Thymus (tissue), 11 donors: ENCODE results near the gene LPP. TPM values are rescaled to one million over a fixed set of nuclear protein-coding genes. Genes with fewer than 3 reads are reported as not detected.

Source experiments
- DNase-seq, 9 donors: peaks; one replicate each; pipeline ENCODE4 v3.0.0-alpha.2; 2013; ENCODE audit warnings: low spot score in 9 of 9, low read depth in 6 of 9, missing footprints in 1 of 9
- H3K27ac ChIP-seq, 2 donors: one replicate each; pipeline ENCODE4 v1.5.1; 2013; ENCODE audit warnings: control low read depth in 1 of 2, low read depth in 1 of 2, low read length in 1 of 2, mild to moderate bottlenecking in 1 of 2, moderate library complexity in 1 of 2
- H3K27me3 ChIP-seq, 2 donors: one replicate each; pipeline ENCODE4 v1.5.1; 2013; ENCODE audit warnings: low read length in 1 of 2; ENCODE audit not compliant: control insufficient read depth in 2 of 2, insufficient read depth in 1 of 2
- H3K36me3 ChIP-seq, 2 donors: one replicate each; pipeline ENCODE4 v1.5.1; 2013; ENCODE audit warnings: low read length in 1 of 2, mild to moderate bottlenecking in 1 of 2, moderate library complexity in 1 of 2; ENCODE audit not compliant: control insufficient read depth in 2 of 2, insufficient read depth in 2 of 2
- H3K4me1 ChIP-seq, 2 donors: one replicate each; pipeline ENCODE4 v1.5.1; 2013; ENCODE audit warnings: low read length in 2 of 2; ENCODE audit not compliant: control insufficient read depth in 2 of 2, insufficient read depth in 2 of 2
- H3K4me3 ChIP-seq, 2 donors: one replicate each; pipeline ENCODE4 v1.5.1; 2013; ENCODE audit warnings: low read length in 2 of 2, control low read depth in 1 of 2, mild to moderate bottlenecking in 1 of 2
- H3K9me3 ChIP-seq, 2 donors: one replicate each; pipeline ENCODE4 v1.5.1; 2013; ENCODE audit warnings: low read length in 1 of 2, mild to moderate bottlenecking in 1 of 2; ENCODE audit not compliant: control insufficient read depth in 2 of 2, insufficient read depth in 1 of 2
- WGBS: extraction: QIAGEN DNeasy Blood & Tissue Kit; methylation state at CpG from one replicate; pipeline ENCODE4 v1.1.7; 2013; 5-methylcytosine and 5-hydroxymethylcytosine counted together
- polyA plus RNA-seq: library from polyadenylated mRNA; stranded (reverse); fragments of 200-250 nt; gene quantifications from one replicate; pipeline ENCODE4 v1.2.3, GENCODE V29; 2013
- total RNA-seq: library from RNA; stranded (reverse); fragments of 120-200 nt; gene quantifications from one replicate; pipeline ENCODE4 v1.2.4, GENCODE V29; 2013
- donor health status: healthy.

Gene LPP
- total and polyA plus RNA-seq, 2 donors, result 6.5 to 9.2 TPM

DNA sequence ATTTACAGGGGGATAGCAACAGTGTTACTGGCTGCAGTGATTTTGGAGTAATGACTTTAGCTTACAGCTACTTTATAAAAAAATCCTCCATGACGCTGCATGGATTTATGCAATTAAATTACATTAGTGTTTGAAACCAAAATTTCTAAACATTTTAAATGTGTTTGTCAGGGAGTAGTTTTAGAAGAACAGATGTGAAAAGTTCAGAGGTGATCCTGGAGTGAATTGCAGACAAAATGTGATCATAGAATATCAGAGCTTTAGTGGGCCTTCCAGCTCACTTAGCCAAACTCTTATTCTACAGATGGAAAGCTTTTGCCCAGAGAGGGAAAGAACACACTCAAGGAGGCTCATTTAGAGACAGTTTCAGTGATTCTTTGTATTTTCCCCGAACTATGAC is 376.3 kb downstream of the LPP start:
- no peak for DNase-seq
- no peaks in the 10 kb centered on the region for H3K27me3 ChIP-seq
- over 99% methylated on average over 2 of the region's 2 CpGs for WGBS
- H3K27ac ChIP-seq, result no peak overlapping the region
- H3K9me3 ChIP-seq, result no peaks in the 10 kb centered on the region
- no peak overlapping the region for H3K4me3 ChIP-seq
- H3K36me3 ChIP-seq, result no peaks in the 10 kb centered on the region
- H3K4me1 ChIP-seq, result no peaks in the 10 kb centered on the region

DNA sequence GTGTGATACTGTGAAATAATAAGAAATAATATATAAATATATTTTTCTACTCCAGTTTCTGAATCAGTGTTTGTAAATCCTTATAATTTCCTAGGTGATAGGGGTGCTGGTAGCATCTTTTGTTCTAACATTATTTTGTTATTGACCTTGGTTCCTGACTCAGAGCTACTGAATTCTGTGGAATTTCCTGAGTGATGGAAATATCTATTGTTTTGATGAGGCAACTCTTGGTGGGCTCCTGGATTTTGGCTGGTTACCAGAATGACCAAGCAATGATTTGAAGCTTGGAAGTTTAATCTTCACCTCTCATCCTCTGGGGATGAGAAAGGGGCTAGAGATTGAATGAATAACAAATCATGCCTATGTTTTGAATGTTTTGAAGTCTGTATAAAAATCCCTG is 377.3 kb downstream of the LPP start:
- no peaks in the 10 kb centered on the region for H3K36me3 ChIP-seq
- no peak for DNase-seq
- no peak overlapping the region for H3K27ac ChIP-seq

DNA sequence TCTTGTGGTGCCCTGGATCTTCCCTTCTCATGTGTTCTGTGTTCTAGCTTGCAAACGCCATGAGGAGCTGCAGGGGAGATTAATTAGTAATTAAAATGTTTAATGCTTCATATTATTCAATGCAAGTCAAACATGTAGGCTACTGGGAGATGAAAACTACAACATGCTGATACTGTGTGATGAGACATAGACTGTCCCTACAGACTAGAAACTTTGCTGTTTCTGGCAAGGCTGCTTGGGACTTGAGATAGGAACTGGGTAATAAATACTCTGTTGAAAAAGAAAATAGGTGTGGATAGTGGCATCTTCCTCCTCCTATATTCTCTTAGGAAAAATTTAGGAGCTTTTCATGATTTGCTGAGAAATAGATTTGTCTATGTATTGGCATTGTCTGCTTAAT is 379.2 kb downstream of the LPP start:
- H3K9me3 ChIP-seq, result no peaks in the 10 kb centered on the region
- DNase-seq, result no peak
- no peaks in the 10 kb centered on the region for H3K4me1 ChIP-seq
- H3K36me3 ChIP-seq, result no peaks in the 10 kb centered on the region
- no peak overlapping the region for H3K4me3 ChIP-seq
- no peak overlapping the region for H3K27ac ChIP-seq
- 90% methylated on average over 1 of the region's 1 CpG for WGBS
- no peaks in the 10 kb centered on the region for H3K27me3 ChIP-seq

More for the DNA sequence above, 377.3 kb downstream of the LPP start:
- Histone ChIP-seq H3K27me3 (no peaks in the 10 kb centered on the region), H3K4me1 (no peaks in the 10 kb centered on the region), H3K9me3 (no peaks in the 10 kb centered on the region), H3K4me3 (no peak overlapping the region)

DNA sequence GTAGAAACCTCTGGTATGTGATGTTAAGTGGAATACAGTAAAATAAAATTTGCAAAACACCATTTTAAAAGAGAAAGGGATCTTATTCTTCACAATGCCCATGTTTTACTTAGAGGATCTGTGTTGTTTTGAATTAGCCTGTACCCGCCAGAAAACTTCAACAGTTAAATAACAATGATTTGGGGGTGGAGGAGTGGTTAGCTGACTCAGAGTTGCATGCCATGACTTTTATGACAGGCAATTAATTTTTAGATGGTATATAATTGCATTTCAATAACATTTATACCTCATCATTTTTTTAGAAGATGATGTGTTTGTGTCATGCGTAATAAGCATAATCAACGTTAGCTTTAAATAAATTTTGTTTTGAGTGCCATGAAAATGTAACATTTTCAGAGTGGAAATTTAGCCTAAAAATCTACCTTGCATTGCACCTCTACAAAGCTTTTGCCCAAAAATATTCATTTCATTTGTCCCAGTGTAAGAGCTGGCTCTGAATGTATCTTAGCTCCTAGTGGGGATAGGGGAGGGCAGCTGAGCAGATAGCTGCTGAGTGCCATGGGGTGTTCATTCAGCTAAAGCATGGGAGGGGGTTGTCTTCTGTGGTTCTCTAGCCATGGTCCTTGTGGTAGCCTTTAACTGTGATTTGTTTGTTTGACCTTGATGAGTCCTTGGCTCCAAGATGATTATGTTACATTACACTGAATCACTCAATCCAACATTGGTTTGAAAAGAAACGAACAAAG is 379.8 kb downstream of the LPP start:
- WGBS, result 98% methylated on average over 4 of the region's 4 CpGs
- Histone ChIP-seq H3K4me3 (no peak overlapping the region), H3K9me3 (no peaks in the 10 kb centered on the region), H3K4me1 (no peaks in the 10 kb centered on the region), H3K27ac (no peak overlapping the region), H3K36me3 (no peaks in the 10 kb centered on the region), H3K27me3 (no peaks in the 10 kb centered on the region)
- no peak for DNase-seq

DNA sequence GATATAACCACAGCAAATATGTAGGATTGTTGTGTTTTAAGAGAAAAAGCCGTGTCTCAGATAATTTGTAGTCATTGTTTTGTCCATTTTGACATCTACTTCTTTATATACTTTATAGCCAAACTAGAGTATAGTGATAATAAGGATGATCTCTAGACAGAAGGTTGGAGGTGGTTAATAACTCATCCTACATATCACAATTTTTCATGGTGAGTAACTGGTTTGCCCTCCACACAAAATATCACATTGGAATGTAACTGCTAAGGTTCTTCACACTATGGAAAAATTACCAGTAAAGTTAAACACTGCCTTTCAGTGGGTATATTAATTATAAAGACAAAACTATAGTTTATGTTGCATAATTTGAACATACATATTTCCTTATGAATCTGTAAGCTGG is 380.7 kb downstream of the LPP start:
- Histone ChIP-seq H3K9me3 (no peaks in the 10 kb centered on the region), H3K4me1 (no peaks in the 10 kb centered on the region), H3K36me3 (no peaks in the 10 kb centered on the region), H3K27me3 (no peaks in the 10 kb centered on the region), H3K27ac (no peak overlapping the region), H3K4me3 (no peak overlapping the region)
- no peak for DNase-seq
- 97% methylated on average over 1 of the region's 1 CpG for WGBS

DNA sequence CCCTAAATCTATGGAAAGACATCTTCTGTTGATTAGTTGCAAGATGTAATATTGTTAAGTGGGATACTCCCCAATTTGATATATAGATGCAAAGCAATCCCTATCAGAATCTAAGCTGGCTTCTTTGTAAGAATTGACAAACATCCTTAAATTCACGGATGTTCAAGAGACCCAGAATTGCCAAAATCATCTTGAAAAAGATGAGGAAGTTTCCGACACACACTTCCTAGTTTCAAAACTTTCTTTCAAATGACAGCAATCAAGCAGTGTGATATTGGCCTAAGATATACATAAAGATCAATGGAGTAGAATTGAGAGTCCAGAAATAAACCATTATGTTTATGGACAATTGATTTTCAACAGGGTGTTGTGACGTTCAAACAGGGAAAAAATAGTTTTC is 383.6 kb downstream of the LPP start:
- no peaks in the 10 kb centered on the region for H3K36me3 ChIP-seq
- 97% methylated on average over 3 of the region's 3 CpGs for WGBS
- H3K27me3 ChIP-seq, result no peaks in the 10 kb centered on the region
- H3K4me1 ChIP-seq, result no peaks in the 10 kb centered on the region
- H3K9me3 ChIP-seq, result no peaks in the 10 kb centered on the region
- no peak for DNase-seq
- no peak overlapping the region for H3K27ac ChIP-seq
- no peak overlapping the region for H3K4me3 ChIP-seq

DNA sequence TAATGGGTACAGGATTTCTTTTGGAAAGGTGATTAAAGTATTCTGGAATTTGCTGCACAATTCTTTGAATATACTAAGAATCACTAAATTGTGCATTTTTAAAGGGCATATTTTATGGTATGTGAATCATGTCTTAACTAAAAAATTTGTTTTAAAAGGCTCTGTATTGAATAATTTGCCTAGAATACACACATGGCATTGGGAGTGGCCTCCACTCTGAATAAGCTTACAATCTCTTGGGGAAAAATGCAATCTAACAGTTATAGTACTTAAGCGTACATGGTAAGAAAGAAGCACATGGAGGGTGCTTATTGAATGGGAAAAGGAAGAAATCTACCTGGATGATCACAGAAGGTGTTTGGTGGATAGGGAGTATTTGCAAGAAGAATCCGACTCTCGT is 385.1 kb downstream of the LPP start:
- DNase-seq, result no peak
- no peaks in the 10 kb centered on the region for H3K36me3 ChIP-seq
- 98% methylated on average over 3 of the region's 3 CpGs for WGBS

DNA sequence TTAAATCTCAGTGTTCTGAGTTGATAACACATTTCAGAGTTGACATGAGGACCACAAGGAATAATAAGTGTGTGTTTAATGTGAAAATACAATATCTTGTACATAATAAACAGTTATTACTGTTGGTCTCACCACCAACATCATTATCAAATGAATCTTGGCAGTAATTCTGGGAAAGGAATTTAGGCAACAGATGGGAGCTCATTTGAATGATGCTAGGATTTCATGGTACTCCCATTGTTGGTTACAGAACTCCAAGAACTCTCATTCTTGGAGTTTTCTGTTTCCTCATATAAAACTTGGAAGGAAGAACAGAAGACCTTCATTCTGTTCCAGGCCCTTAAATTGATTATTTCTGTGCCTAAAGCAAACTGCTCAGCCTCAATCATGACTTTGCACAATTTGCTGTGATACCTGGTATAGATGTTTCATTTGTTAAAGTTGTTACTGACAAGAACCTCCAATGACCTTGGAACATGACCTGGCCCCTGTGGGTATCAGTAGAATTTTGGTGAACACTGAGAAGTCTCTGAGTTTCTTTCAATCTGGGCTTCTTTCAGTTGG is 385.8 kb downstream of the LPP start:
- no peak for DNase-seq
- H3K27ac ChIP-seq, result no peak overlapping the region
- H3K4me1 ChIP-seq, result no peaks in the 10 kb centered on the region
- no peaks in the 10 kb centered on the region for H3K9me3 ChIP-seq
- no peaks in the 10 kb centered on the region for H3K36me3 ChIP-seq
- H3K4me3 ChIP-seq, result no peak overlapping the region
- no peaks in the 10 kb centered on the region for H3K27me3 ChIP-seq

More for the DNA sequence above, 385.1 kb downstream of the LPP start:
- no peak overlapping the region for H3K27ac ChIP-seq
- H3K27me3 ChIP-seq, result no peaks in the 10 kb centered on the region
- no peaks in the 10 kb centered on the region for H3K9me3 ChIP-seq
- H3K4me1 ChIP-seq, result no peaks in the 10 kb centered on the region
- H3K4me3 ChIP-seq, result no peak overlapping the region

DNA sequence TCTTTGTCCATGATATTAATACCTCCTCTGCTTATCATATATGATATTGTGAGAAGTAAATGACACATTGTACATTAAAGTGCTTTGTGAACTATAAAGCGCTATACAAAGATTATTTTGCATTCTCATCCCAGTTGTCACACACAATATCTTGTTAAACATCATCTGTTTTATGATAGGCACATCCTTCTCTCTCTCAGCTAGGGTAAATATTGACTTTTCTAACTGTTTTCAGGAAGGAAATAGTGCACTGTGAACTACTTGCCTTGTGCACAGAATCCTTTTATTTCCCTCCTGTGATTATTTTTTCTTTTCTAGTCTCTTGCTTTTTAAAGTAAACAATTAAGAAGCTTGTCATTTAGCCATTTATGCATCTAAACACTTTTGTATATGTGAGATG is 388.2 kb downstream of the LPP start:
- Histone ChIP-seq H3K27me3 (no peaks in the 10 kb centered on the region), H3K4me3 (no peak overlapping the region), H3K4me1 (no peaks in the 10 kb centered on the region), H3K36me3 (no peaks in the 10 kb centered on the region), H3K27ac (no peak overlapping the region), H3K9me3 (no peaks in the 10 kb centered on the region)
- no peak for DNase-seq
- 94% methylated on average over 1 of the region's 1 CpG for WGBS
